ENCODE results near the gene COCH.

DNA sequence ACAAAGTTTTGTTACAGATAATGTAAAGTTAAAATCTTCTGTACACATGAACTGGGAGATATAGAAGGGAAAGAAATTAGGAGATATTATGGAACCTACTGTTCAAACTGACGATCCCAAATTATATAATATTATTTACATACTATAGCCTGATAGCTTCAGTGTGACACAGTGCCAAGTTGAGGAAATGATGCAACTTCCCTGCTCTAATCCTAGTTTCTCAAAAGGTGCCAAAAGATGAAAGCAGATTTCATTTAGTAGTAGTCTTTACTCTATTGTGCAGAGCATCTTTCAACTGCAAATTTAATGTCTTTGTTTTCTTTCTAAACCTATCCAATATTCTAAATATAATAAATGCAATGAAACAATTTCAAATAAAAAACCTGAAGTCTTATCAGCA, 46.9 kb downstream of the COCH start:
- TF ChIP-seq POLR2A (IDR thresholded peaks at IDR 0.05; ENCODE audit: low read depth): no peak
- TF ChIP-seq, protein P1, sequence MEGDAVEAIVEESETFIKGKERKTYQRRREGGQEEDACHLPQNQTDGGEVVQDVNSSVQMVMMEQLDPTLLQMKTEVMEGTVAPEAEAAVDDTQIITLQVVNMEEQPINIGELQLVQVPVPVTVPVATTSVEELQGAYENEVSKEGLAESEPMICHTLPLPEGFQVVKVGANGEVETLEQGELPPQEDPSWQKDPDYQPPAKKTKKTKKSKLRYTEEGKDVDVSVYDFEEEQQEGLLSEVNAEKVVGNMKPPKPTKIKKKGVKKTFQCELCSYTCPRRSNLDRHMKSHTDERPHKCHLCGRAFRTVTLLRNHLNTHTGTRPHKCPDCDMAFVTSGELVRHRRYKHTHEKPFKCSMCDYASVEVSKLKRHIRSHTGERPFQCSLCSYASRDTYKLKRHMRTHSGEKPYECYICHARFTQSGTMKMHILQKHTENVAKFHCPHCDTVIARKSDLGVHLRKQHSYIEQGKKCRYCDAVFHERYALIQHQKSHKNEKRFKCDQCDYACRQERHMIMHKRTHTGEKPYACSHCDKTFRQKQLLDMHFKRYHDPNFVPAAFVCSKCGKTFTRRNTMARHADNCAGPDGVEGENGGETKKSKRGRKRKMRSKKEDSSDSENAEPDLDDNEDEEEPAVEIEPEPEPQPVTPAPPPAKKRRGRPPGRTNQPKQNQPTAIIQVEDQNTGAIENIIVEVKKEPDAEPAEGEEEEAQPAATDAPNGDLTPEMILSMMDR (IDR thresholded peaks at IDR 0.05): no peak
